ENCODE measurements around the gene ARHGEF3.

Gene ARHGEF3

GRCh38 chr3:56802790-56803189 is 1.0 kb upstream of the ARHGEF3 start:
- DNase-seq (ENCODE audit: low read depth in 1 of 2, low spot score in 1 of 2) = no peak
- H3K4me3 ChIP-seq (replicated peaks; ENCODE audit: insufficient read depth, low read length) = no peak overlapping the region
- TF ChIP-seq REST (IDR thresholded peaks at IDR 0.05; ENCODE audit: insufficient replicate concordance, low read depth) = no peak
- no peak for TF ChIP-seq POLR2AphosphoS5 (IDR thresholded peaks at IDR 0.05; ENCODE audit: low read depth)
- TF ChIP-seq CTCF (IDR thresholded peaks at IDR 0.05; ENCODE audit: insufficient read depth, low read length) = no peak
- TF ChIP-seq GABPA (IDR thresholded peaks at IDR 0.05; ENCODE audit: low read depth) = no peak
- no peak for TF ChIP-seq SPI1 (IDR thresholded peaks at IDR 0.05; ENCODE audit: borderline replicate concordance, low read depth)
- no peak overlapping the region for H3K27ac ChIP-seq (replicated peaks)
- no peaks in the 10 kb centered on the region for H3K27me3 ChIP-seq (ENCODE audit: insufficient read depth, poor library complexity, severe bottlenecking)

GRCh38 chr3:56802378-56802745 is 613 bp upstream of the ARHGEF3 start:
- DNase-seq (ENCODE audit: low read depth in 1 of 2, low spot score in 1 of 2) = no peak
- Histone ChIP-seq H3K27ac (replicated peaks) (no peak overlapping the region), H3K27me3 (ENCODE audit: insufficient read depth, poor library complexity, severe bottlenecking) (no peaks in the 10 kb centered on the region), H3K4me3 (replicated peaks; ENCODE audit: insufficient read depth, low read length) (peak overlapping the region; percentile 53)
- TF ChIP-seq GABPA (IDR thresholded peaks at IDR 0.05; ENCODE audit: low read depth) = no peak
- TF ChIP-seq REST (IDR thresholded peaks at IDR 0.05; ENCODE audit: insufficient replicate concordance, low read depth) = no peak
- TF ChIP-seq SPI1 (IDR thresholded peaks at IDR 0.05; ENCODE audit: borderline replicate concordance, low read depth) = no peak
- TF ChIP-seq CTCF (IDR thresholded peaks at IDR 0.05; ENCODE audit: insufficient read depth, low read length) = no peak
- no peak for TF ChIP-seq POLR2AphosphoS5 (IDR thresholded peaks at IDR 0.05; ENCODE audit: low read depth)

GRCh38 chr3:56800832-56801661 is 702 bp downstream of the ARHGEF3 start:
- Histone ChIP-seq H3K27ac (replicated peaks) (no peak overlapping the region), H3K27me3 (ENCODE audit: insufficient read depth, poor library complexity, severe bottlenecking) (no peaks in the 10 kb centered on the region), H3K4me3 (replicated peaks; ENCODE audit: insufficient read depth, low read length) (peak overlapping the region; percentile 53)
- no peak for DNase-seq (ENCODE audit: low read depth in 1 of 2, low spot score in 1 of 2)
- TF ChIP-seq REST (IDR thresholded peaks at IDR 0.05; ENCODE audit: insufficient replicate concordance, low read depth) (no peak), POLR2AphosphoS5 (IDR thresholded peaks at IDR 0.05; ENCODE audit: low read depth) (no peak), CTCF (IDR thresholded peaks at IDR 0.05; ENCODE audit: insufficient read depth, low read length) (no peak), SPI1 (IDR thresholded peaks at IDR 0.05; ENCODE audit: borderline replicate concordance, low read depth) (no peak), GABPA (IDR thresholded peaks at IDR 0.05; ENCODE audit: low read depth) (no peak)
